Astrocyte of the cerebellum (primary cell): ENCODE results near the gene KDM2A.

Experiments
- DNase-seq: peaks from one replicate; pipeline ENCODE4 v3.0.0-alpha.2; 2011; ENCODE audit warnings: low read depth
- H3K4me3 ChIP-seq: 2 replicates; pipeline ENCODE4 v1.5.1; 2011; ENCODE audit warnings: mild to moderate bottlenecking, low read depth, low read length, moderate library complexity
- in situ Hi-C: cut with HindIII; loops from 2 replicates; pipeline ENCODE4 v1.10.0; 2017; ENCODE audit warnings: low sequenced_read_pairs
- TF ChIP-seq, protein P1 (sequence below): IDR thresholded peaks from 2 replicates; pipeline ENCODE4 v1.5.1; 2012; ENCODE audit warnings: low read length, low read depth, moderate library complexity, mild to moderate bottlenecking; ENCODE audit errors: missing control alignments

The KDM2A gene

DNA sequence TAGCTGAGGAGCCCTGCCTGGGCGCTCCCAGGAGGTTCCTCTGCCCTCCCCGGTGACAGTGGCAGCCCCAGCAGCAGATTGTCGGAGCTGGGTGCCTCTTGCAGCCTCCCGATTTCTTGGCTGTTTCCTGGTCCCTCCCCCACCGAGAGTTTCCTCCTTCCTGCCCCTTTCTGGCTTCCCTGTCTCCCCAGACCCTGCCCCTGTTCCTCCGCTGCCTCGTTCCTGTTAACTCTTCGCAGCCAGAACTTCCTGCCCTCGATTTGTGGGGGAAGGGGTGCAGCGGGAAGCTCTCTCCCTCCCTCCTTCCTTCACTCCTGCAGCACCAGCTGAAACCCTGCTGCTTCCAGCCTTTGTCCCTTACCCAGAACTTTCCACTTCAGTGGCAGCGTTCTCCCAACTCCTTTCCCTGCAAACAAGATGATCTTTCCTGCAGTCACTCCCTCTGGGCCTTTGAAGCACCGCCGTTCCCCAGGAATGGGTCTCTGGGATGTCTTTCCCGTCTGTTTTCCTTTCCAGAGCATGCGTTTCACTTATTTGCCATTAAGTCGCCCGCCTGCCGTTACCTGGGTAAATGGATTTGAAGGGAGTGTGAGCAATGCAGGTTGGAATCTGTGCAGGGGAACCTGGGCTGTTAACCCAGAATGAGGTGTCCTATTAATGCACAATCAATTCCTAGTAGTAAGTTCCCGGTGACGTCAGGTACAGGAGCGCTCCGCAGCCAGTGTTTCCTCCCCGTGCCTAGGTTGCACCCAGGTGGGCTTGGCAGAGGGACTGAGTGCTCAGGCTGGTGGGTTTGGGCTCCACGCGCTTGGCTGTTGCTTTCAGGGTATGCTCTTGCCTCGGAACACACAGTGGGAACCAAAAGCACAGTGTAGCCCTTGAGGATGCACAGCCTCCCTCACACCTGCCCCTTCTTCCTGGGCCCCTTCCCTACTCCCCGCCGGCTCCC, 151.5 kb downstream of the KDM2A start:
- DNase-seq = no peak
- in situ Hi-C loops = no loop called here
- peak overlapping the region; percentile 0 for H3K4me3 ChIP-seq

DNA sequence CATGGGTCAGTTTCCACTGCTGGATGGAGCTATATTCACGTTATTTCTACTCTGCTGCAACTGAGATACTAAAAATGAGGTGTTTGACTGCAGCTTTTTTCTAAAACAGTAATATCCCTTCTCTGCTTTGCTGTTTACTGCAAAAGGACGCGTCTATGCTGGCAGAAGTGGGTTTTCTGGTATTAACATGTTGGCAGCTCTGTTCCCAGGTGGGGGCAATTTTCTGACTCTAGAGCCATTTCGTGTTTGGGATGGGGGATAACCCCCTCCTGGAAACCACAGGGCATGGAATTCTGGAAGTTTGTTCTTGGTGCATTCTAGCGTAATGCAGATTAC, 152.1 kb downstream of the KDM2A start:
- in situ Hi-C loops = no loop called here
- H3K4me3 ChIP-seq = no peak overlapping the region
- no peak for DNase-seq

More for the DNA sequence above, 151.5 kb downstream of the KDM2A start:
- TF ChIP-seq, protein P1, sequence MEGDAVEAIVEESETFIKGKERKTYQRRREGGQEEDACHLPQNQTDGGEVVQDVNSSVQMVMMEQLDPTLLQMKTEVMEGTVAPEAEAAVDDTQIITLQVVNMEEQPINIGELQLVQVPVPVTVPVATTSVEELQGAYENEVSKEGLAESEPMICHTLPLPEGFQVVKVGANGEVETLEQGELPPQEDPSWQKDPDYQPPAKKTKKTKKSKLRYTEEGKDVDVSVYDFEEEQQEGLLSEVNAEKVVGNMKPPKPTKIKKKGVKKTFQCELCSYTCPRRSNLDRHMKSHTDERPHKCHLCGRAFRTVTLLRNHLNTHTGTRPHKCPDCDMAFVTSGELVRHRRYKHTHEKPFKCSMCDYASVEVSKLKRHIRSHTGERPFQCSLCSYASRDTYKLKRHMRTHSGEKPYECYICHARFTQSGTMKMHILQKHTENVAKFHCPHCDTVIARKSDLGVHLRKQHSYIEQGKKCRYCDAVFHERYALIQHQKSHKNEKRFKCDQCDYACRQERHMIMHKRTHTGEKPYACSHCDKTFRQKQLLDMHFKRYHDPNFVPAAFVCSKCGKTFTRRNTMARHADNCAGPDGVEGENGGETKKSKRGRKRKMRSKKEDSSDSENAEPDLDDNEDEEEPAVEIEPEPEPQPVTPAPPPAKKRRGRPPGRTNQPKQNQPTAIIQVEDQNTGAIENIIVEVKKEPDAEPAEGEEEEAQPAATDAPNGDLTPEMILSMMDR = no peak

DNA sequence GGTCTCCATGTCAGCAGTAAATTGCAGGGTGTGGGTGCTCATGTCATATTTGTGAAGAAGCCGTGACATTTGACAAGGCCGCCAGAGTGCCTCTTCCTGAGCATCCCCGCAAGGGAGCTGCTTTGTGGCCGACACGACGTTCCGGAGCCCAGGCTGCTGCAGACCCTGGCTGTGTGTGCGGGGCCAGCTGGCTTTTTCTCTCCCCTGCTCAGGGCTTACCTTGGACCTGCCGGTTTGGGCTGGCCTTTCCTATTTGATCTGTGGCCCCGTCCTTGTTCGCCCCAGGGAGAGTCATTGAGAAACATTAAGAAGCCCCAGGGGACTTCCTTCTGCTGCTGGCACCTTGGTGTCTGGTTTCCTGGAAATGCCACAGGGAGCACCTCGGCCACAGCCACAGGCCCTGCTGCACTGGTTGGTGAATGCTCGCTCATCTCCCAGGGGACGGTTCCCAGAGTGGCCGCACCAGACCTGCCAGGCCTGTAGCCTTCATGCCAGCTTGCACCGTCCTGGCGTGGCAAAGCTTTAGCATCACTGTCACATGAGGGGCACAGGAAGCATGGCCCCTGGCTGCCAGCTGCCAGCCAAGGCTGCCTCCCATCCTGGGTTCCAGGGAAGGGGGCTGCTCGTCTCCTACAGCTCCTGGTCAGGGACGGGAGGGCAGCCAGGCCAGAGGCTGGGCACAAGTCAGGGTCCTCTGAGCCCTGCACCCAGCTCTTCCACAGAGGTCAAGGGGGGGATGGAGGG, 152.7 kb downstream of the KDM2A start:
- in situ Hi-C loops = no loop called here
- no peak overlapping the region for H3K4me3 ChIP-seq
- TF ChIP-seq, protein P1 = no peak
- no peak for DNase-seq

More for the DNA sequence above, 152.1 kb downstream of the KDM2A start:
- TF ChIP-seq, protein P1 = no peak

DNA sequence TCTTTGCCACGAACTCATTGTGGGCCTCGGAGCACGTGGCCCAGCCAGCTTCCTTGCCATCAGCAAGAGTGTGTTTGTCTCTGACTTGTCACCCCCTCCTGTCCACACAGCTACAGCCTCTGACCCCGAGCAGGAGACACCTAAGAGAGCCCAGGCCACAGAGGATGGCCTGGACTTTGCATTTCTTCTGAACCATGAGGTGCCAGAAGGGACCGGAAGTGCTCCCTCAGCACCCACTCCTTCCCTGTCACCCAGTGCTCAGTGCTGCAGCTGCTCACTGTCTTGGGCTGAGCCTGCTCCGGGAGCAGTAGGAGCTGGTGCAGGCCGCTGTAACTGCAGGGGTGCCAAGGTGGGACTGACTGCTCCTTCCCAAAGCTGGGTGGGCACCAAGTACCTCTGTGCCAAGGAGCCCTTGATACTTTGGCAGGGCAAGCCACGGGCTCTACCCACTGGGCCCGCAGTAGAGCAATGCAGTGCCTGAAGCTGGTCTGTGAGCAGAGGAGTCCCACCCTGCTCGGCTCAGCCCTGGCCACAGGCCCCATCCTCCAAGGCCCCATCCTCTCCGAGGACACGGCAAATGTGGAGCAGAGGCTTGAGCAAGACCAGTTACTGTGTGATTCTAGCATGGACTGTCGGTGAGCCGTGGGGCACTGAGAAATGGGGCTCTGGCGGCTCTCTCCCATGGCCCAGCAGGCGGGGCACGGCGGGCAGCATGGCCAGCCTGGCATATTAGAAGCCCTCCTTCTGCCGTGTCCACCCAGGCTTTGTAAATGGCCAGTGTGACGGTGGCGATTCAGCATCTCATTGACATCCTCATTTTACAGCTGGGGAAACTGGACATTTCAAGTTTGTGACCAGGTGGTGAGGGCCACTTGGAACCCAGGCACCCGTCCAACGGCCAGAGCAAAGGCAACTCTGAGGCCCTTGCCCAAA, 153.5 kb downstream of the KDM2A start:
- no peak for DNase-seq
- in situ Hi-C loops = no loop called here
- TF ChIP-seq, protein P1 = no peak
- no peak overlapping the region for H3K4me3 ChIP-seq

DNA sequence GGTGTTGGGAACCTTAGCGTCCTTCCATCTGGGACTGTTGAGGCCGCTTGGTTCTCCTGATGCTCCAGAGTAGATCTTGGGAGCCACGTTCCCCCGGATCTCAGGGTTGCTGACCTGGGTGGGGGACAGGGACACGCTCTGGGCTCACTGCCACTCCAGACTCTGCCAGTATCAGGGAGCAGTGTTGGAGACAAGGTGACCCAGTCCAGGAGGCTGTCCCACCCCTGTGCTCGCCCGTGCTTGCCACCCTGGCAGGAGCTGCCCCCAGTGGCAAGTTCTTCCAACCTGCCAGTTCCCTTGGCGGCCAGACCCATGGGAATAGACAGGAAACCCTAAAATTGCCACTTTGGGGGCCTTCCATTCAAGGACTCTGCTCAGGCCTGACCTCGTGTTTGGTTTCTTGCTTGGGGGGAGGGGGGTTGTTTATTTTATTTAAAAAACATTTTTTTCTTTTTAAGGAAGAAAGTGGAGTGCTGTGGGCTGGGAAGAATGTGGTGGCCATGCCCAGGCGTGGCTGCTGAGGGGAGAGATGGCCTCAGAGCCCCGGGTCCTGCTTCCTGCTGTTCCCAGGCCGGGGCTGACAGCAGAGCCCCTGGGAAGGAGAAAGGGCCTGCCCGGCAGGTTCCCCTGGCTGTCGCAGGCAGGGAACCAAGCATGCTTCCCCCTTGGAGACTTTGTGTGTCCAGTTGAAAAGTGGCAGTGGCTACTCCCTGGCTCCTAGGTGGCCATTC, 154.4 kb downstream of the KDM2A start:
- TF ChIP-seq, protein P1 = no peak
- H3K4me3 ChIP-seq = no peak overlapping the region
- in situ Hi-C loops = no loop called here
- no peak for DNase-seq
